Lower lobe of right lung (tissue), 2 donors: ENCODE measurements around the gene FRY. TPM values are rescaled to one million over a fixed set of nuclear protein-coding genes. Genes with fewer than 3 reads are reported as not detected.

Experiments used
- ATAC-seq, 2 donors: fragments of 200-7000 bp; cut with Tn5 transposase; one replicate each; pipeline ENCODE4 v1.9.1; 2020 to 2022; ENCODE audit warnings: mild to moderate bottlenecking in 2 of 2, moderate library complexity in 2 of 2
- DNase-seq: peaks from one replicate; pipeline ENCODE4 v3.0.0-alpha.2; 2020
- H3K27ac ChIP-seq: fragments of 200-600 bp; one replicate; pipeline ENCODE4 v1.8.0; 2022
- H3K27me3 ChIP-seq: fragments of 200-600 bp; one replicate; pipeline ENCODE4 v1.8.0; 2022; ENCODE audit warnings: low read depth
- H3K36me3 ChIP-seq: fragments of 200-600 bp; one replicate; pipeline ENCODE4 v1.8.0; 2022; ENCODE audit warnings: mild to moderate bottlenecking
- H3K4me1 ChIP-seq: fragments of 200-600 bp; one replicate; pipeline ENCODE4 v1.8.0; 2022
- H3K4me3 ChIP-seq: fragments of 200-600 bp; one replicate; pipeline ENCODE4 v1.8.0; 2022; ENCODE audit warnings: mild to moderate bottlenecking
- H3K9me3 ChIP-seq: fragments of 200-600 bp; one replicate; pipeline ENCODE4 v1.8.0; 2022
- intact Hi-C: fragments of 100-400 bp; cut with DNase I; formaldehyde crosslinking; loops from one replicate; pipeline ENCODE4 v1.11.0; 2022
- total RNA-seq: library from RNA; stranded (reverse); fragmentation: NEBNext Ultra II Directional; extraction: Animal tissue kit (Norgen Biotek cat#: 25700); gene quantifications from one replicate; pipeline ENCODE4 v1.2.1, GENCODE V29; 2021
- TF ChIP-seq, protein P1 (sequence below): fragments of 200-600 bp; IDR thresholded peaks from one replicate; pipeline ENCODE4 v1.8.0; 2022; ENCODE audit warnings: antibody characterized with exemption, mild to moderate bottlenecking
- donor health status: DM: no; HTN: yes; CAD: no; lungs with severe emphysema.

The FRY gene
- total RNA-seq, 1 donor from 2014 or later: 93.7 TPM

DNA sequence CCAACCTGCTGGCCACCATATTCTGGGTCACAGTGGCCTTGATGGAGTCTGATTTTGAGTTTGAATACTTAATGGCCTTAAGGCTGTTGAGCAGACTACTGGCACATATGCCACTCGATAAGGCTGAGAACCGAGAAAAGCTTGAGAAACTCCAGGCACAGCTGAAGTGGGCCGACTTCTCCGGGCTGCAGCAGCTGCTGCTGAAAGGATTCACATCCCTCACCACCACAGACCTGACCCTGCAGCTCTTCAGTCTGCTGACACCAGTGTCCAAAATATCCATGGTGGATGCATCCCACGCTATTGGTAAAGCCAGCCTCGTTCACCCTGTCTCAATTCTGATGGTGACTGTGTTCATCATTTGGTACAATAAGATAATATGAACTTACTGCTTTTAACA is 206.1 kb downstream of the FRY start:
- no peak overlapping the region for H3K4me3 ChIP-seq
- no peaks in the 10 kb centered on the region for H3K9me3 ChIP-seq
- no peak for ATAC-seq
- H3K36me3 ChIP-seq: peaks cover 42% of the 10 kb centered on the region
- no peak overlapping the region for H3K27ac ChIP-seq
- intact Hi-C loops: no loop called here
- no peaks in the 10 kb centered on the region for H3K4me1 ChIP-seq
- DNase-seq: no peak
- H3K27me3 ChIP-seq: no peaks in the 10 kb centered on the region
- TF ChIP-seq, protein P1, sequence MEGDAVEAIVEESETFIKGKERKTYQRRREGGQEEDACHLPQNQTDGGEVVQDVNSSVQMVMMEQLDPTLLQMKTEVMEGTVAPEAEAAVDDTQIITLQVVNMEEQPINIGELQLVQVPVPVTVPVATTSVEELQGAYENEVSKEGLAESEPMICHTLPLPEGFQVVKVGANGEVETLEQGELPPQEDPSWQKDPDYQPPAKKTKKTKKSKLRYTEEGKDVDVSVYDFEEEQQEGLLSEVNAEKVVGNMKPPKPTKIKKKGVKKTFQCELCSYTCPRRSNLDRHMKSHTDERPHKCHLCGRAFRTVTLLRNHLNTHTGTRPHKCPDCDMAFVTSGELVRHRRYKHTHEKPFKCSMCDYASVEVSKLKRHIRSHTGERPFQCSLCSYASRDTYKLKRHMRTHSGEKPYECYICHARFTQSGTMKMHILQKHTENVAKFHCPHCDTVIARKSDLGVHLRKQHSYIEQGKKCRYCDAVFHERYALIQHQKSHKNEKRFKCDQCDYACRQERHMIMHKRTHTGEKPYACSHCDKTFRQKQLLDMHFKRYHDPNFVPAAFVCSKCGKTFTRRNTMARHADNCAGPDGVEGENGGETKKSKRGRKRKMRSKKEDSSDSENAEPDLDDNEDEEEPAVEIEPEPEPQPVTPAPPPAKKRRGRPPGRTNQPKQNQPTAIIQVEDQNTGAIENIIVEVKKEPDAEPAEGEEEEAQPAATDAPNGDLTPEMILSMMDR: no peak

DNA sequence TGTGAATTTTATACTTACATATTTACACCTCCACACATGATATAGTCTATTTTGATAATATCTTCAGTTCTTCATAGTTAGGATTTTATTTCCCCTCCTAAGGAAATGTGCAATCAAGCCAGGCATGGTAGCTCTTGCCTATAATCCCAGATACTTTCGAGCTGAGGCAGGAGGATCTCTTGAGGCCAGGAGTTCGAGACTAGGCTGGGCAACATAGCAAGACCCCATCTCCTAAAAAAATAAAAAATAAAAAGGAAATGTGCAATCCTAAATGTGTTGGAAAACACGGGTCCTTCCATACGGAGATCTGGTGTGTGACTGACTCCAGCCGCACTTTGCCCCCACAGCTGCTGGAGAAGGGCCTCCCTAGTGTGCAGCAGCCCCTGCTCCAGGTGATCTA is 212.1 kb downstream of the FRY start:
- Histone ChIP-seq H3K27ac (no peak overlapping the region), H3K27me3 (no peaks in the 10 kb centered on the region), H3K4me1 (peaks cover 8% of the 10 kb centered on the region), H3K36me3 (peaks cover 24% of the 10 kb centered on the region), H3K4me3 (no peak overlapping the region), H3K9me3 (no peaks in the 10 kb centered on the region)
- intact Hi-C loops: no loop called here
- DNase-seq (no peak), ATAC-seq (no peak)
- TF ChIP-seq, protein P1: no peak

DNA sequence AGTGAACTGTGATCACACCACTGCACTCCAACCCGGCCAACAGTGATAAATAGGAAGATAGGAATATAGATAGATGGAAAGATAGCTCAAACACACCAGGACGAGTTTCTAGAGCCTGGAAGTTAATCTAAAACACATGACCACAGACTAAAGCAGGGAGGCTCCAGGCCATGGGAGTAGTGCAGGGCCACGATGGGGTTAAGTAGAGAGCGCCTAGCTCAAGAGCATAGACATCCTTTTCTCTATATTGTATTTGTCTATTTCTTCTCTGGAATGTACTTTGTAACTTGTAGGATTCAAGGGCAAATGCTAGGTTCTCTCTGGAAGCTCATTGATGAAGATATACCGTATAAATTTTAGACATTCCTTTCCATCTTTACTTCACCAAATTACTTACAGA is 214.0 kb downstream of the FRY start:
- Histone ChIP-seq H3K27ac (no peak overlapping the region), H3K4me3 (no peak overlapping the region), H3K9me3 (no peaks in the 10 kb centered on the region), H3K36me3 (peaks cover 10% of the 10 kb centered on the region), H3K4me1 (peaks cover 13% of the 10 kb centered on the region), H3K27me3 (no peaks in the 10 kb centered on the region)
- TF ChIP-seq, protein P1: no peak
- ATAC-seq: no peak
- intact Hi-C loops: no loop called here
- DNase-seq: no peak

DNA sequence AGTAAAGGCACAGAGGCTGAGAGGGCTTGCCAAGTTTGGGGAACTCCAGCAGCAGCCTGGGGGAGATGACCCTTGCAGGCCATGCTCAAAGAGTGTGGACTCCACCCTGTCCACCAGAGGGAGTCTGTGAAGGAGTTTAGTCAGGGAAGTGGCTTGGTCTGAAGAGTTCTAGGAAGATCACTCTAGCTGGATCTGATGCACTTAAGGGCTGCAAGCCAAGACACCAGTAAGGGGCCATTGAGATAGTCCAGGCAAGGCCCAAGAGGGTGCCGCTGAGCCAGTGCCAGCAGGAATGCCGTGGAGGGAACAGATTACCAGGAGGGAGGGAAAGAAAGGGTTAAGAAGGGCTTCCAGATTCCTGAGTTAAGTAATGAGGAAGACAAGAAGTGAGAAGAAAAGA is 214.9 kb downstream of the FRY start:
- peaks cover 13% of the 10 kb centered on the region for H3K4me1 ChIP-seq
- DNase-seq: peak; percentile 57
- no peaks in the 10 kb centered on the region for H3K27me3 ChIP-seq
- peak; percentile 92 for ATAC-seq
- H3K27ac ChIP-seq: no peak overlapping the region
- TF ChIP-seq, protein P1: peak; percentile 82
- H3K4me3 ChIP-seq: no peak overlapping the region
- peaks cover 6% of the 10 kb centered on the region for H3K36me3 ChIP-seq
- intact Hi-C loops: no loop called here
- no peaks in the 10 kb centered on the region for H3K9me3 ChIP-seq

DNA sequence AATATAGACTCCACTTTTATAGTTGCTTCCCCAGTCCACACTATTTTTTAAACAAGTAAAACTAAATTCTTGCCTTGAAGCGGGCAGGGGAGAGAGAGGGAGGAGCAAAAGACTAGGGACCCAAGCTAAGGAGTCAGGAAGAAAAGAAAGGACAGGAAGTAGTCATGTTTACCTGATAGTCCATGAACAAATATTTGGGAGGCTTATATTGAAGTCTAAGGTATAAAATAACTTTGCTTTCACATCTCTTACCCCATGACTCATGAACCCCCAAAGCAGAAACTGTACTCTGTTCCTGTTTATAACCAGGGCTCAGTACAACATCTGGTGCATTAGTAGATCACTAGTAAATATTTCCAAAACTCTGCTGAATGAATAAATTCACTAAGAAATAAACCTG is 216.3 kb downstream of the FRY start:
- ATAC-seq (no peak), DNase-seq (no peak)
- TF ChIP-seq, protein P1: no peak
- Histone ChIP-seq H3K36me3 (peaks cover 6% of the 10 kb centered on the region), H3K27me3 (no peaks in the 10 kb centered on the region), H3K4me3 (no peak overlapping the region), H3K27ac (no peak overlapping the region), H3K4me1 (peaks cover 13% of the 10 kb centered on the region), H3K9me3 (no peaks in the 10 kb centered on the region)
- intact Hi-C loops: no loop called here

DNA sequence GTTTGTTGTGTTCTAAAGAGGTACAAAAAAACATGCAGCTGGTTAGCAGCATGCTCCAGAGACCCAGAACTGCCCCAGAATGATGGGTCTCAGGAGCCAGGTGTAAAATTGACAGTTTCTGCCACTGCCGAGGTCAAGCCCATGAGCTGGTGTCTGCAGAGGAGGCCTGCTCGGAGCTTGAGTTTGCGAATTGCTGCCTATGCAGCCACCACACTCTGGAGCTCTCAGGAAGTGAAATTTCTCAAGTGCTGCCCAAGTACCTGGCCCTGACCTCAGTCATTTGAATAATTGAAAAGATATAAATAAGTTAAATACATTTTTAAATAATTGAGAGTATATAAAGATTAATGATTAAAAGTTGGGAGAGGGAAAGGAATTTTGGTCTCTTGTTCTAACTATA is 217.2 kb downstream of the FRY start:
- no peak overlapping the region for H3K27ac ChIP-seq
- TF ChIP-seq, protein P1: no peak
- ATAC-seq (peak; percentile 64 to 69), DNase-seq (no peak)
- no peaks in the 10 kb centered on the region for H3K27me3 ChIP-seq
- peaks cover 18% of the 10 kb centered on the region for H3K4me1 ChIP-seq
- intact Hi-C loops: no loop called here
- H3K36me3 ChIP-seq: peaks cover 6% of the 10 kb centered on the region
- H3K9me3 ChIP-seq: no peaks in the 10 kb centered on the region
- no peak overlapping the region for H3K4me3 ChIP-seq
